Right cardiac atrium (tissue), 5 donors: ENCODE results near the gene AWAT2. TPM values are rescaled to one million over a fixed set of nuclear protein-coding genes. Genes with fewer than 3 reads are reported as not detected.
"Not testable (repeated sequence)": the region's sequence is repeated elsewhere in the genome, so short reads cannot be mapped to it uniquely, and the experiment has no call there.

Experiments used
- ATAC-seq, 2 donors: fragments of 200-7000 bp; cut with Tn5 transposase; one replicate each; pipeline versions ENCODE4 v1.8.0 to v1.9.1; 2020; ENCODE audit warnings: moderate library complexity in 2 of 2, mild to moderate bottlenecking in 1 of 2
- DNase-seq, 3 donors: peaks; one replicate each; pipeline ENCODE4 v3.0.0-alpha.2; 2020
- H3K27ac ChIP-seq: one replicate; pipeline ENCODE4 v1.5.1; 2013; ENCODE audit warnings: mild to moderate bottlenecking, low read length, control low read depth, moderate library complexity
- H3K27me3 ChIP-seq: one replicate; pipeline ENCODE4 v1.6.1; 2013; ENCODE audit not compliant: control insufficient read depth, insufficient read depth
- H3K4me1 ChIP-seq: one replicate; pipeline ENCODE4 v1.6.1; 2013; ENCODE audit warnings: low read length; ENCODE audit not compliant: control insufficient read depth, insufficient read depth
- H3K4me3 ChIP-seq: one replicate; pipeline ENCODE4 v1.5.1; 2013; ENCODE audit warnings: low read length, control low read depth
- H3K9me3 ChIP-seq: one replicate; pipeline ENCODE4 v1.6.1; 2013; ENCODE audit warnings: low read length; ENCODE audit not compliant: control insufficient read depth
- WGBS: extraction: QIAGEN DNeasy Blood & Tissue Kit; methylation state at CpG from one replicate; pipeline ENCODE4 v1.1.7; 2013; 5-methylcytosine and 5-hydroxymethylcytosine counted together
- intact Hi-C, 4 donors: fragments of 100-400 bp; cut with DNase I; formaldehyde crosslinking; loops; one replicate each; pipeline versions ENCODE4 v1.11.0 to v1.14.0; 2022 to 2023
- microRNA-seq, 2 donors: library from miRNA; unstranded; fragments of <30 nt; microRNA quantifications; one replicate each; pipeline ENCODE4 v1.2.0, GENCODE V29; 2020 to 2021
- polyA plus RNA-seq: library from polyadenylated mRNA; stranded (reverse); fragments of 200-250 nt; gene quantifications from one replicate; pipeline ENCODE4 v1.2.3, GENCODE V29; 2013
- total RNA-seq, 4 donors: library from RNA; stranded (reverse); fragmentation: NEBNext Ultra II Directional; extraction: Animal tissue kit (Norgen Biotek cat#: 25700); gene quantifications; one replicate each; pipeline ENCODE4 v1.2.1, GENCODE V29; 2021
- donor health status: healthy with polysubstance abuse.
- donor health status: DM: no; HTN: yes; CAD: no.
- donor health status: DM: no; HTN: no; CAD: no.
- donor health status: DM: no; HTN: yes; CAD: no; lungs with severe emphysema.
- donor health status: DM: yes; HTN: yes; CAD: no.

AWAT2 gene
- total and polyA plus RNA-seq, 5 donors, result not detected

GRCh38 chrX:69998299-69998698 is 51.4 kb downstream of the AWAT2 start:
- DNase-seq, intact Hi-C loops, H3K27ac ChIP-seq, H3K9me3 ChIP-seq, H3K4me1 ChIP-seq, H3K27me3 ChIP-seq, H3K4me3 ChIP-seq, ATAC-seq: not testable (repeated sequence)

GRCh38 chrX:69996113-69996468 is 53.6 kb downstream of the AWAT2 start:
- no peak for ATAC-seq

GRCh38 chrX:69995362-69996112 is 54.2 kb downstream of the AWAT2 start:
- no peak for ATAC-seq
- intact Hi-C loops, result no loop called here

More at GRCh38 chrX:69996113-69996468, 53.6 kb downstream of the AWAT2 start:
- intact Hi-C loops, result no loop called here
- no peaks in the 10 kb centered on the region for H3K4me1 ChIP-seq
- no peak overlapping the region for H3K4me3 ChIP-seq
- H3K27me3 ChIP-seq, result no peaks in the 10 kb centered on the region
- DNase-seq, result no peak
- H3K27ac ChIP-seq, result no peak overlapping the region
- H3K9me3 ChIP-seq, result no peaks in the 10 kb centered on the region

GRCh38 chrX:69993494-69993893 is 56.2 kb downstream of the AWAT2 start:
- H3K27ac ChIP-seq, result no peak overlapping the region
- no peaks in the 10 kb centered on the region for H3K4me1 ChIP-seq
- DNase-seq (no peak), ATAC-seq (no peak)
- H3K9me3 ChIP-seq, result no peaks in the 10 kb centered on the region
- intact Hi-C loops, result no loop called here
- H3K27me3 ChIP-seq, result no peaks in the 10 kb centered on the region
- no peak overlapping the region for H3K4me3 ChIP-seq

More at GRCh38 chrX:69995362-69996112, 54.2 kb downstream of the AWAT2 start:
- no peak overlapping the region for H3K4me3 ChIP-seq
- 89% methylated on average over 2 of the region's 2 CpGs for WGBS
- H3K27ac ChIP-seq, result no peak overlapping the region
- H3K4me1 ChIP-seq, result no peaks in the 10 kb centered on the region
- no peak for DNase-seq
- H3K9me3 ChIP-seq, result no peaks in the 10 kb centered on the region
- H3K27me3 ChIP-seq, result no peaks in the 10 kb centered on the region

GRCh38 chrX:69991685-69992084 is 58.1 kb downstream of the AWAT2 start:
- no peaks in the 10 kb centered on the region for H3K4me1 ChIP-seq
- WGBS, result 79% methylated on average over 3 of the region's 3 CpGs
- H3K4me3 ChIP-seq, result no peak overlapping the region
- ATAC-seq (no peak), DNase-seq (no peak)
- no peaks in the 10 kb centered on the region for H3K27me3 ChIP-seq
- no peak overlapping the region for H3K27ac ChIP-seq
- intact Hi-C loops, result no loop called here
- H3K9me3 ChIP-seq, result no peaks in the 10 kb centered on the region

Small RNAs within 50 kb of the gene (microRNA-seq; reads per million reads assigned to microRNA genes)
- 45.0 to 63.1 reads per million in 2 donors for gene MIR676

Other genes starting within 250 kb of the AWAT2 start
- gene OTUD6A, start 12.5 kb upstream of the AWAT2 start, total RNA-seq, result not detected
- not detected for gene OTUD6A, start 12.5 kb upstream of the AWAT2 start, polyA plus RNA-seq
- 10 to 100 TPM; 42.9 to 71.5 (median 53.8) TPM for gene IGBP1, start 83.5 kb upstream of the AWAT2 start, total RNA-seq
- 45.9 TPM for gene IGBP1, start 83.5 kb upstream of the AWAT2 start, polyA plus RNA-seq
- gene DGAT2L6, start 127.5 kb upstream of the AWAT2 start, total RNA-seq, result not detected
- not detected for gene DGAT2L6, start 127.5 kb upstream of the AWAT2 start, polyA plus RNA-seq
- not detected for gene AWAT1, start 184.7 kb upstream of the AWAT2 start, total RNA-seq
- gene AWAT1, start 184.7 kb upstream of the AWAT2 start, polyA plus RNA-seq, result not detected
- gene P2RY4, start 210.3 kb upstream of the AWAT2 start, total RNA-seq, result not detected
- 0.05 TPM for gene P2RY4, start 210.3 kb upstream of the AWAT2 start, polyA plus RNA-seq
- gene ARR3, start 218.4 kb upstream of the AWAT2 start, total RNA-seq, result not detected
- not detected for gene ARR3, start 218.4 kb upstream of the AWAT2 start, polyA plus RNA-seq
- not detected for gene RAB41, start 232.2 kb upstream of the AWAT2 start, total RNA-seq
- gene RAB41, start 232.2 kb upstream of the AWAT2 start, polyA plus RNA-seq, result not detected
- 10 to 100 TPM; 34.6 to 41.4 (median 40.4) TPM for gene PDZD11, start 240.0 kb upstream of the AWAT2 start, total RNA-seq
- 64.4 TPM for gene PDZD11, start 240.0 kb upstream of the AWAT2 start, polyA plus RNA-seq
- under 1 TPM; 0.14 to 0.65 (median 0.44) TPM for gene KIF4A, start 240.2 kb upstream of the AWAT2 start, total RNA-seq
- 0.05 TPM for gene KIF4A, start 240.2 kb upstream of the AWAT2 start, polyA plus RNA-seq